ENCODE data around the gene LDHAL6B. TPM values are rescaled to one million over a fixed set of nuclear protein-coding genes. Genes with fewer than 3 reads are reported as not detected.

The LDHAL6B gene
- total RNA-seq, 1 donor from 2014 or later, result not detected

GRCh38 chr15:59176653-59177316, 29.9 kb upstream of the LDHAL6B start:
- DNase-seq (ENCODE audit: low read depth, low spot score), result no peak

DNA sequence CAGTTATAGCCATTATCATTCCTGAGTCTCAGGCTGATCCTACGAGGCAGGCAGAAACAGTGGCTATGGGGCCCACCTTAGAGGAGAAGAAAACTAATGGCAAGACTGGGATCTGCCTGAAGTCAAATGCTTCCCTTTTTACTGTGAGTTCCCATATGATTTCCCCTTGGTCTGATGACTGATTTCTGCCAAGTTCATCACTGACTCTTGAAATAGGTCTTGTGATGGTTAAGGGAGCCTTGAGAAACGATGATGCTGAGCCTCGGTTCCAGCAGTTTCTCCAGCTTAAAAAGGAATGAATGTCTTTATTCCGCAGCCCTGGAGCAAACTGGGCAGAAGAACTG, 29.4 kb upstream of the LDHAL6B start:
- DNase-seq (ENCODE audit: low read depth, low spot score), result no peak

DNA sequence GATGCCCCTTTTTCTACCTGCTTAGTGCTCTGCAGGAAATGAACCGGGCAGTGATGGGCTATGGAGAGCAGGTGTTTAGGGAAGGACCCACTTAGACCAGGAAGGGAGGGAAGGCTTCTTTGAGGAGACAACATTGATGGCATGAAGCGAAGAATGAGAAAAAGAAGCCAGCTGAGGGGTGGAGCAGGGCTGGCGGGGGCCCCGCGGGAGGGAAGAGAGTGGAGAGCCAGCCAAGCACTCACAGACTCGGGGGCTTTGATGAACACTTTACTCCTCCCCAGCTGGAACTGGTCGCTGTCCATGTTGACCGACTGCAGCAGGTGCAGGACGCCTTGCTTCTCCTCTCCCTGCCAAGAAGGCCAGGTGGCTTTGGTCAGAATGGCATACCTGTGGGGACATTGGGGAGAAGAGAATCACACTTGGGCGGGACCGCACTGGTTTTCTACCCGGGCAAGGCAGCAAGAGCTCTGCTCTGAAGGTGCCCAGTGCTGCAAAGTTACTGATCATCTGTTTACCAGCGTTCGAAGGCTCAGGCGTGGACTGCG, 28.4 kb upstream of the LDHAL6B start:
- DNase-seq (ENCODE audit: low read depth, low spot score), result no peak

DNA sequence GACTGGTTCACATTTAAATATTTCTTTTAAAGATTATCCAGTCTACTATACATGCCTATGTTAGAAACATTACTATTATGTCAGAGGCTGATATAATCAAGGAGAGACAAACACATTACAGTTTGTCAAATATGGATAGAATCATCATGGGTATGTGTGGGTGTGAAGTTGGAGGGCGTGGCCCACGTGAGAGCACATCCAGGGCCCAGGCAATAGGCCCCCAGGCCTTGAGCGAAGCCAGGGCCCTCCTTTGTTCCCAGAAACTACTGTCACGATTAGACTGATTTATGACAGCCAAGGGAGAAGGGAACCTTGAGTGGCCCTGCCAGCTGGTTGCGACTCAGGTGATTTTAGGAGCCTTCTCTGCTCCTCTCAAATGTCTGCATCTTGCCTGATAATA, 26.9 kb upstream of the LDHAL6B start:
- DNase-seq (ENCODE audit: low read depth, low spot score), result no peak

DNA sequence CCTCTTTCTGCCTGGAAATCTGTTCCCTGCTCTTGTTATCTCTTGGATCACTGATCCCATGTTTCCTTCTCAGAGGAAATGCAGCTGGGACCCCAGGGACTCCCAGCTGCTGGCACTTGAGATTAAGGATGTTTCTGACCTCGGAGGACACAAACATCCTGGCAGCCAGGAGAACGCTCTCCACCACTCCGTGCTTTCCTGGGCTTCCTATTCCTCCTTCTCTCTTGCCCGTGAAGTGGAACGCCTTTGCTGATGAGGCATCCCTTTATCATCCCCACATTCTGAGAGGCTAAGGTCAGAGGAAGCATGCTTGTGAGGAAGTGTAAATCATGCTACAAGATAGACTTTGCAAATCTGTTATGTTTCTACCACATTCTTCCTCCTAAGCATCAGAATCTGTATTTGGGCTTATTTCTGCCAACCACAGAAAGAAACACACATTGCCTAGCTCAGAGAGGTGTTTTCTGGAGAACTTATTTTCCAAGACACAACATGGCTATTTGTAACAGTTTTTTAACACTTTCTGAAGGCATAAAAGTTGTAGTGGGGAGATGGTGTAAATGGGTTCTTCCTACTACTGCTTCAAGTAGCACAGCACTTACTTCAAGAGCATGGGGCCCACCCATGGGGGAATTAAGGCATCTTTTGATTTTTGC, 25.6 kb upstream of the LDHAL6B start:
- no peak for DNase-seq (ENCODE audit: low read depth, low spot score)

GRCh38 chr15:59185725-59186124, 20.9 kb upstream of the LDHAL6B start:
- no peak for DNase-seq (ENCODE audit: low read depth, low spot score)

DNA sequence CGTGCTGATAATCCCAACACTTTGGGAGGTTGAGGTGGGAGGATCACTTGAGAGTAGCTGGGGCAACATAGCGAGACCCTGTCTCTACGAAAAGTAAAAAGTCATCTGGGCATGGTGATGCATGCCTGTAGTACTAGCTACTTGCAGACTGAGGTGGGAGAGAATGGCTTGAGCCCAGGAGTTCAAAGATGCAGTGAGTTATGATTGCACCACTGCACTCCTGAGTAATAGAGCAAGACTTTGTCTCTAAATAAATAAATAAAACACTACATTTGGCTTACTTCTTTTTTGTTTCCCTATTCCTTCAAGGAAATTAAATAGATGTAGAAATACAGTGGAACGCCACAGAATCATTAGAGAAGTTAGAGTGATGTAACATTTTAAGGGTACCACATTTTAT, 20.1 kb upstream of the LDHAL6B start:
- no peak for DNase-seq (ENCODE audit: low read depth, low spot score)

DNA sequence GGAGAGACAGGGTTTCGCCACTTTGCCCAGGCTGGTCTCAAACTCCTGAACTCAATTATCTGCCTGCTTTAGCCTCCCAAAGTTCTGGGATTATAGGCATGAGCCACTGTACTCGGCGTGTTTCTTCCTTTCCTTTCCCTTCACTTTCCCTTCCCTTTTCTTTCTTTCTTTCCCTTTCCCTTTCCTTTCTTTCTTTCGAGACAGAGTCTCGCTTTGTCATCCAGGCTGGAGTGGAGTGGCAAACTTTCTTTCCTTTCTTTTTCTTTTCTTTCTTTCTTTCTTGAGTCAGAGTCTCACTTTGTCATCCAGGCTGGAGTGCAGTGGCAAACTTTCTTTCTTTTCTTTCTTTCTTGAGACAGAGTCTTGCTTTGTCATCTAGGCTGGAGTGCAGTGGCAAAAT, 17.4 kb upstream of the LDHAL6B start:
- no peak for DNase-seq (ENCODE audit: low read depth, low spot score)

DNA sequence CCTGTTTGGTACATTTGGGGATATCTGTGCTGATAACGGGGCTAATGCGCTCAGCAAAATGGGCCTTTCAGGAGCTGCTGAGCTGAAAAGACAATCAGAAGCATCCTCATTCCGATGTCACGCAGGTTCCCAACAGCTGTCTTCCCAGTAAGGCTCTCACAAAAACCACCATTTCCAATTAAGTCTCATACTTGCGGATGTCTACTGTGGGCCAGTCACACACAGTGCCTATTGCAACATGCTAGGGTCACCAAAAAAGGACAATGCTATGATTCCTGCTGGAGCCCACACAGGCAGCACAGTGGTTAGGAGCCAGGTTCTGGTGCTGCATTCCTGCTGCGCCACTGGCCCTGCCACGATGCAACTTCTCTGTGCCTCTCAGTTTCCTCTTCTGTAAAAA, 16.4 kb upstream of the LDHAL6B start:
- DNase-seq (ENCODE audit: low read depth, low spot score), result no peak

DNA sequence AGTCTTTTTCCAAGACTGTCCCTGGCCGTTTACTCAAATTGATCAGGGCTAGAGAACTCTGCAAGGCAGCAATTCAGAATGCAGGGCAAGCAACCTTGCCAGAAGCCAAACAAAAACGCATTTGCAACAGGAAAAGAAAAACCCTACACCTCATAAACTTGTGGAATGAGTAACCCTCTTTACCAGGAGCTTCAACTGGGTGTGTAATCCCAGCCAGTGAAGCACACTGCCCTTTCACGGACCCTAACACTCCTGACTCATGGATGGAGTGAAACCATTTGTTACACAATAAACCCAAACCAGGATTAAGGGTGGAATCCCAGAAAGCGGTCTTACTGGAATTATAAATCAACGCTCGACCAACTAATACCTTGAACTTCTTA, 14.8 kb upstream of the LDHAL6B start:
- DNase-seq (ENCODE audit: low read depth, low spot score), result no peak

DNA sequence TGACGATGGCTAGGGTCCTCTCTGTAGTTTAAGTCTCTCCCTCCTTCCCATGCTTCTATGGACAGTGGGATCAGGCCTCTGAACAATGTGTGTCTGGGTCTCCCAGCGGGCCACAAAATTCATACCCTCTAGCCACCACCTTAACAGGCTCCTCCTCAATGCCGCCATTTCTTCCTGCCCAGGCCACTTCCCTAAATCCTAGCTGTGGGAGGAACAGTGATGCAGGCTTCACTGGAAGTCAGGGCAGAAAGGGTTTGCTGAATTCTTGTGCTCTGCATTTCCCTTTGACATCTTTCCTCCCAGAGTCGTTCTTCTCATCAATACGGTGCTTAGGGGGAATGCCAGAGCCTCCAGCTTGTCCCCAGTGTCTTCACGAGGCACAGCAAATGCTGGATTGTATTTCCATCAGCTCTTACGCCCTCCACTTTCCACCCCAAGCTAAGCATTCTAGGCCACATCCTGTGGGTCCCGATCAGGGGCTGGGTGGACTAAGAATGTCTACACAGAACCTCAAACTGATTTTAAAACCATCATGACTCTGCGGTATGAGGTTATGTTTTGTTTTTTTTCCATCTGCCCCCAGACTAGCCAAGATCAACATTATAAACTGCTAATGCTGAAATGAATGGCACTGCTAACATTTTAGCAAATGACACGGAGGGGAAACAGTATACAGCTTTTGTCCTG, 11.9 kb upstream of the LDHAL6B start:
- no peak for DNase-seq (ENCODE audit: low read depth, low spot score)

DNA sequence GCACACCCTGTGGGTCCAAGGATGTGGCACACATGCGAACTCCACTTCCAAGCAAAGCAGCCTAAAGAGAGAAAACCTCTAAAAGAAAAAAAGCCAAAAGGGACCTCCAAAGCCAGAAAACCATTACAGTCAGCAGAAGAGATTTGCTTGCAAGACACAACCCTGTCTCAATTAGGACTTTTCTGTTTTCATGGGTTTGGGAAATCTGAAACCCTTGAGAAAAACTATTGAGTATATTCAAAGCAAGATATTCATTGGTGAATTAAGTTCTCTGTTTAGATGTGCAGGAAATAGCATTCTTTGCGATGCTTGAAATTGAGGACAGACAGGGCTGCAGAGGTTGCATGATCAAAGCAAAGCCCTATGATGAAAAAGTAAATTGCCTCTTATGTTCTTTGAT, 10.2 kb upstream of the LDHAL6B start:
- no peak for DNase-seq (ENCODE audit: low read depth, low spot score)

DNA sequence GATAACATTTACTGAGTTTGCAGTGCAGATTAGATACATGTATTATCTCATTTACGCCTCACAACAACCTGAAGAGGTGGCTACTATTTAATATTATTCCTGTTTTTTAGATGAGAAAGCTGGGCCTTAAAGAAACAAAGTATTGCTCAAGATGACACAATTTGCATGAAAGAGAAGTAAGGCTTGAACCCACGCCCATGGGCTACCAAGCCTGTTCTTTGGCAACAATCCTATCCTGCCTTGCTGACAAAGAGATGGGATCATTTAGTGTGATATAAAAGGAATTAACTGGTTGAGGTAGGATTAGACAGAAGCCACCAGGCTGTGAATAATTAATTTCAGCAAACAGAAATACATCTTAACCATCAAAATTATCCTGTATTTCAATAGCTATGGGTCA, 9.2 kb upstream of the LDHAL6B start:
- no peak for DNase-seq (ENCODE audit: low read depth, low spot score)

GRCh38 chr15:59199626-59200465, 6.8 kb upstream of the LDHAL6B start:
- DNase-seq (ENCODE audit: low read depth, low spot score), result no peak

- DNase-seq (ENCODE audit: low read depth, low spot score), result no peak
Measured at GRCh38 chr15:59200560-59200959, 6.1 kb upstream of the LDHAL6B start.

GRCh38 chr15:59203008-59203407, 3.6 kb upstream of the LDHAL6B start:
- DNase-seq (ENCODE audit: low read depth, low spot score), result no peak

DNA sequence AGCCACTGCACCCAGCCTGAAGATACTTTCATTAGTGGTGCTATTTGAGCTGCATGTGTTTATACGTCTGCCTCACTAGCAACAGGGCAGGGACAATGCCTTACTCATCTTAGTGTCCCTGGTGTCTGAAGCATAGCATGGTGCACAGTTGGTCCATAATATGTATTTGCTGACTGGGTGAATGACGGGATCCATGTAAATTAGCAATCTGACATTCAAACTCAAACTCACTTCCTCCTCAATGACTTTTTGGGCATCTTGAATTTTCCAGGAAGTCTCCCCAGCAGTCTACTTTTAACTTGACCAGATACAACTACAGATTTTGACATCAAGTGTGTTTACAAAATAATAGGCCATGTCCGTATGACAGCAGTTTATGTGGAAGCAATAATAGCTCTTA, 3.0 kb upstream of the LDHAL6B start:
- DNase-seq (ENCODE audit: low read depth, low spot score), result no peak

DNA sequence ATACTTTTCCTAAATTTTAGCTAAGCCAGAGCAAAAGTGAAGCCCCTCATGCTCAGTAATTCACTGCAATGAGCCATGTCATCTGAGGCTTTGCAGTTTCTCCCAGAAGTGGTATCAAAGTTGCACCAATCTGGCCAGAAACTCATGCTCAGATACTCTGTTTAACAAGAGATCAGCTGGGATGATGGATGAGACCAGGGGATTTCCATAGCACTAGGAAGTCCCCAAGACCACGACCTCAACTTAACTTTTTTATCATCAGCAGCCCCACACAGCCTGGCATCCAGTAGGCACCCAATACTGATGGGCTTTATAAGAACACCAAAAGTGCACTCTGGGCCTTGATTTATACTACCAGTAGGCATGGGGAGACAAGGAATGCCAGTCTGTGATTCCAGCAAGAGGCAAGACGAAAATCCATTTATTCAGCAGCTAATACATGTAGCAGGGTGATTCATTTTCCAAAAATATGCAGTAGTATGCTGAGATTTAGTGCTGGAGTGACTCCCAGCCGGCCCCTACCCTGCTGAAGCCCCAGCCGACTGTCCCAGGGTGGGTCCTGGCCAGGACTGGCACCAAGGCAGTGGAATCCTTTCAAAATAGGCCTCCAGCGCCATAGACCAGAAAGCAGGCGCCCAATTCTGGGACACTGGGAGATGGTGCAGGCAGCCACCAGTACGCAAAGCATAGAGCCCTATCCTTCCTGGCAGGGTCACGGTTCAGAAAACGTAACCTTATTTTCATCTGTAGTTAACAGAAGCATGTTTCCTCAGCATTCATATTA, 612 bp upstream of the LDHAL6B start:
- no peak for DNase-seq (ENCODE audit: low read depth, low spot score)

DNA sequence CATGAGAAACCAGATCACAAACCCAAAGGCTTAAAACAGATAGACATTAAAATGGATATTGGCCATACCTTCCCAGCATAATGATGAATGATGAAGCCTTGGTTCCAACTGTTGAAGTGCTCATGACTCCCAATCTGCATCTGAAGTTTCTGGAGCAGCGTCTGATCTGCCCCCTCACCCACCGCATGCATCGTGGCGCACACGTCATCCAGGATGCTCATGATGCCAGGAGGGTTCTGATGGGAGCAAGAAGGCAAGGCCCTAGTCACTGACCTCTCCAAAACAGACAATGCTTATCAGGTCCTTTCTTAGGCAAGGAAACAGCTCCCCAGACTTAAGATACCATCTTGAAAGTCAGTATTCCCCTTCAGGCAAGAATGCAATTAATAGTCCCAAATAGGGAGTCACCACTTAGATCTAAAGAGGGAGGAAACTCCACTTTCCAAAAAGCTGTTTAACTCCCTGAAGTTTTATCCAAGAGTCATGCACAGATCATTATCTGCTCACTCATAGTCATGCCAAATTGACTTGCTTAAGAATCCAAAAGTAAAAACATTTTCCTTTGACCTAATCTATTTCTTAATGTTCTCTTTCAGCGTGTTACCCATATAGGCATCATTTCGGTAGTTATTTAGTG, 2.1 kb downstream of the LDHAL6B start:
- no peak for DNase-seq (ENCODE audit: low read depth, low spot score)

GRCh38 chr15:59210186-59210585, 3.5 kb downstream of the LDHAL6B start:
- DNase-seq (ENCODE audit: low read depth, low spot score), result no peak

DNA sequence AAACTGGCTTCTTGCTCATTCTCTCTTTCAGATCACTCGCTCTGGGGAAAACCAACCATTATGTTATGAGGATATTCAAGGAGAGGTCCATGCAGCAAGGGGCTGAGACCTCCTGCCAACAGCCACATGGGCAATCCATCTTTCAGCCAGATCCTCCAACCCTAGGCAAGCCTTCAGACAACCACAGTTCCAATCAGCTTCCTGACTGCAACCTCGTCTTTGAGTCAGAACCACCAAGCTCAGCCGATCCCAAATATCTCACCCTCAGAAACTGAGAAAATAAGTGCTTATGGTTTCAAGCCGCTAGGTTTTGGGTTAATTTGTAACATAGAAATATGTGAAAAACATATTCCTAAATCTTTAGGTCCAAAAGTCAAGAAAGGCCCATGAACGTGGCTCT, 10.3 kb downstream of the LDHAL6B start:
- no peak for DNase-seq (ENCODE audit: low read depth, low spot score)
